Stimulated activated CD8-positive, alpha-beta memory T cell treated with anti-CD3 and anti-CD28 coated beads, Interleukin-7, amount 100 ng/mL, for 1 hour (primary cell): ENCODE measurements around the gene S1PR1.

Source experiments
- DNase-seq, 2 donors: peaks; one replicate each; pipeline ENCODE4 v3.0.0-alpha.2; 2020; ENCODE audit warnings: low read depth in 2 of 2

Gene S1PR1

DNA sequence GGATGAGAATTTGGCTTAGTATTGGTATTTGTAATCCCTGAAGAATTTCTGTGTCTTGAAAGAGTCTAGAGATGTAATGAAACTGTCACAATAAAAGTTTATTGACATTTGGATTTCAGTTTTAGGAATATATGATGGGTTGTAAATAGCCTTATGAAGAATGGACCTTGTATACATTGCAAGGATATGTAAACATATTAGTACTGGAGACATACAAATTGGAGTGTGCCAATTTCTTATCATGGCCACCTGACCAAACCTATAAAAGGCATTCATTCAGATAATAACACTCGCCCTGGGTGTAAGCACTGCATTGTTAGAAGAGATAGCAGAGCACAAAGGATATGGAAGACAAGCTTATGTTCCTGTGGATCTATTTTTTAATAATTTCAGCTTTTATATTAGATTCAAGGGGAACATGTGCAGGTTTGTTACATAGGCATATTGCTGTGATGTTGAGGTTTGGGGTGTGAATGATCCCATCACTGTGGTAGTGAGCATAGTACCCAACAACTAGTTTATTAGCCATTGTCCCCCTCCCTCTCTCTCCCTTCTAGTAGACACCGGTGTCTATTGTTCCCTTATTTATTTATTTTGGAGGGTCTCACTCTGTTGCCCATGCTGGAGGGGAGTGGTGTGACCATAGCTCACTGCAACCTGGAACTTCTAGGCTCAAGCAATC is 8.6 kb downstream of the S1PR1 start:
- DNase-seq = no peak

DNA sequence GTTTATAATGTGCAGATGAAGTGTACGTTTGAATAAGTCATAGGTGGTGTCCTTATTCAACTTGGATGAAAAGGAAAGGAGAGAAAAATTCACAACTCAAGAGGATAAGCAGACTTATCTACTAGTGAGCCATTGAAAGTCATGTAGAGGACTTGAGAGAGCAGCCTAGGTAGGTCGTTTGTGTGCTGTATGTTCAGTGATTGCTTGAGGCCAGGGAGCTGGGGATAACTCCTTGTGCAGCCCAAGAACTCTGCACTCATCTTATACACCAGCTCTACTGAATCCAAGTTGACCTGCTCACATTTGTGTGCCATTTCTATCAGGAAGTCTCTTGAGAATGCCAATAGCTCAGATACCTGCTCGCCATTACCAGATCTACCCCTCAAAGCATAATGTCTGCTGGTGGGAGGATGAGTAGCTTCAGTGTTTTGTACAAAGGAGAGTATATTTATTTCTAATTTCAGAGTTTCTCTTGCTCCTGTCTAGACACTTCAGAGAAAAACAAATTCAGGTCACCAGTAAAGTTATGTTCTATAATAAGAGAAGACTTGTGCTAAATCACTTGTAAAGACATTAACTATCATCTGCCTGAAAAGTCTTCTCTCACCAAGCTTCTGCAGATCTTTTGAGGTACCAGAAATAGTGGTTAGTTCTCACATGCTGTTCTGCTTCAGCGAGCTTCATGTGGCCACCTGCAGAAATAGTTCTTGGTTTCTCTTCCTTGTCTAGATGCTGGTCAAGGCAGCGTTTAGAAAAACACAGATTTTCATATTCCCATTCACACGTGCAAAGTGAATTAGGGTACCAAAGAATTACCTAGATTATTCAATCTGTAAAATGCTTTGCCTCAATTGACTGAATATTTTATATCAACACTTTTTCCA is 10.8 kb downstream of the S1PR1 start:
- no peak for DNase-seq

DNA sequence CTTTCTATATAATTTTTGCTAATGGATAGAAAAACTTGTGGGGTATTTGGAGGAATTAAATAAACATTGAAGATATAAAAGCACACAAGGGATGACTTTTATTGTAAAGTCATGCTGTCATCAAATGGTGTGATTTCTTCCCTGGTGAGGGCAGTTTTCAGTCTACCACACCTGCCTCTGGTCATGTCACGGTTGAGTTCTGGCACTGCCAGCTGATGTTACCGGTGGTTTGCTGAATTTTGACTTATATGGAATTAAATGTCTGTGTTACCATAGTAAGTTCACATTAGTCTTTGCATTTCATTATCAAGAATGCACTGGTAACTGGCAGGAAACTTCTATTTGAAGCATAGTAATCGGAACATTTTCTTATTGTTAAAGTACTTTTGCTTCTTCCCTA is 13.4 kb downstream of the S1PR1 start:
- no peak for DNase-seq

DNA sequence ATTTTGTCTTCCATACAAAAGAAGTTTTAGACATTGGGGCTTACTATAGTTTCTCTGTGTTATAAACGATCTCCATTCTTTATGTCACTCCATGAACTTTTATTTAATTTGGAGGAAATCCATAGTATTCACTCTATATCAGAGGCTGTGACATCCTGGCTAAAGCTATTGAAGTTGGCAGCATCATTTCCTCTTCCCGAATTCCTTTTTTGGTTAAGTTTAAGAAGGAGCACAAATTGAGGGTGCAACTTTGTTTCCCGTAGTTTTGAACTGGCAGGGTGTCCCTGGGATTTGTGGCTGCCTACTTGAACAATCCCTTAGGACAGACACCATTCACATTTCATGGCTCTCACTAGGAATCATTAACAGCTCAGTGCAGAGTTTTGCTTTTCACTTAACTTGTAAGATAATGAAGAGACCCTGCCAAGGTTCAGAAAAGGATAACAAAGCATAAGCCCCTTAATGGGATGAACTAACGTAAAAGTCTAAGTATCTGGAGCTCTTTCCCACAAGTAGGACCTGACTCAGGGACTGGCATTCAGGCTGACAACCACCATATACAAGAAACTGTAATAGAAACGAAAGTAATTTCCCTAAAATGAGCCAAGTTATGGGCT is 13.9 kb downstream of the S1PR1 start:
- no peak for DNase-seq

DNA sequence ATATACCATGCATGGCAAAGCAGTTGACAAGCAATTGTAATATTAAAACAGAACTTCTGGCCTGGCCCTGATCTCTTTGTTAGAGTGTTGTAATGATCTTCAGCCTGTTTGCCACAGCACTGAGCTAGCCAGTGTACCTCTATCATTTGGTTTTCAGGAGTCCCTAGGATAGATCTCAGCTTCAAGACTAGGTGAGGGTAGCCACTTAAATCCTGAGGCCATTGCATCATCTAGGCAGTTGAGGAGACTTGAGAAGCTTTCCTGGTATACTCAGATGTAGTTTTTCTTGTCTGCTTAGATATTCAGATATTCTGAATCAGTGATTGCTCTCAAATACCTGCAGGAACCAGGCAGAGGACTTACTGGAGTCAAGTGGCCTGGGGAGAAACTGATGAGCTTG is 14.7 kb downstream of the S1PR1 start:
- no peak for DNase-seq

DNA sequence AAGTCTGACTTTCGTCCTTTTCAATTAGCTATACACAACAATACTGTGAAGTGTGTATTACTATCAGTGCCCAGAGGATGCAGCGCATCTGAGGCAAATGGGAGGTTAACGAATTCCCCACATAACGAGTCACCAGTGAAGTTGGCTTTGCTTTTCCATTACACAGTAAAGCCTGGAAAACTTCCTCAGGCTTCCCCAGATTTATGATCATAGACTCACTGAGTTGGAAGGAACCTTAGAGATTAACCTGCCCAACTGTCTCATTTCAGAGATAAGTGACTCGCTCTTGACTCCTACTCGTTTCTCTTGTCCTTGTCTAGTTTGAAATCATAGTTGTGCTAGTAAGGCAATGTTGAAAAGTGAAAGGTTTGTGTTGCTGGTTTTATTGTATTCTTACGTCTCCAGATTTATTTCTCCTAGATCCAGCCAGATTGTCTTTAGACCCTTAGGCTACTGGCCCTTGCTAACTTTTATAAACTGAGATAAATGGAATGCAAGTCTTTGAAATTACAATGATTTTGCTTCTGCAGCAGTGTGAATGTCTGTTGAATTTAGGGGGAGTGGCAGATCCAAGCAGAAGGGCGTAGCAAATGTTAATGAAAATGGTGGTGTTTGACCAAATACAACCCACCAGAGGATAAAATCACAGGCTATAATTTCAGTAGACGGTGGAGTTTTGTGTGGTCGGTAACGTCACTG is 17.3 kb downstream of the S1PR1 start:
- no peak for DNase-seq

DNA sequence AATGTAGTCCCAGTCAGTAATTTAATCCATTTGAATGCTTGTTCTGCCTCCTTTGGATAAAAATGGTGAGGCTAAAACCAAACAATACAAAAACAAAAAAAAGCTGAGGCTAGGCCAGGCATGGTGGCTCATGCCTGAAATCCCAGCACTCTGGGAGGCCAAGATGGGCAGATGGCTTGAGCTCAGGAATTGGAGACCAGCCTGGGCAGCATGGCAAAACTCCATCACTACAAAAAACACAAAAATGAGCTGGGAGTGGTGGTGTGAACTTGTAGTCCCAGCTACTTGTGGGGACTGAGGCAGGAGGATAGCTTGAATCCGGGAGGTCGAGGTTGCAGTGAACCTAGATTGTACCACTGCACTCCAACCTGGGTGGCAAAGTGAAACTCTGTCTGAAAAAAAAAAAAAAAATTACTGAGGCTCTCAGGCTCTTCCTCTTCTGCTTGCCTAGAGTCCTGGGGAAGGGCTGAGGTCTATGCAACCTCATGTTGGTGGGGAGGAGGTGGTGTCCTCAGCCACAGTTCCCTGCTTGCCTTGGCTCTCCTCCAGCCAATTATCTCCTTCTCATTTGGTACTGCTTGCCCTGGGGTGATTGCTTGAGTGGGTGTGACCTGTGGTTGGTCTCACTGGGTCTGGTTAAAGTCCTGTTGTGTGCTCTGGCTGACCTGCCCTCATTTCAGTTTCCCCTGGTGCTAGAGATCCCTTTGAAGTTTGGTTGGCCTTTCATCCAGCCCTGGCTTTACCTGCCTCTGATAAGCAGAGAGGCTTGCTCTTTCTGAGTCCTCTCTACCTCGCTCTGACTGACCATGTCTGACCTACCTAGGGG is 20.9 kb downstream of the S1PR1 start:
- no peak for DNase-seq

DNA sequence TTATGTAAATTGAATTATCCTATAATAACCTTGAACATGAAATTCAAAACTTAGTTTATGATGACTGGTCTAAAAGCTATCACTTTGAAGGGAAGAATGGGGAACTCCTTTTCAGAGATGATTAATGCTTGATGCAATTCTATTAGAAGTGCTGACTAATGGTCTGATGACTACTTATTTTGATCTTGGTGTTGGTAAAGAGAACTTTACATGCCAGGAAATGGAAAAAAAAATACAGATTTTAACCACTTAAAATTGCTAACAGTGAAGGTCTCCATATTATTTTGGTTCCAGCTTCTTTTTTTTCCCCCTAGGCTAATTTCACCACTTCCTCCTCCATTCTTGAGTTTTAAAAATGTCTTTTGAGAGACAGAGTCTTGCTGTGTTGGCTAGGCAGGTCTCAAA is 22.9 kb downstream of the S1PR1 start:
- no peak for DNase-seq

DNA sequence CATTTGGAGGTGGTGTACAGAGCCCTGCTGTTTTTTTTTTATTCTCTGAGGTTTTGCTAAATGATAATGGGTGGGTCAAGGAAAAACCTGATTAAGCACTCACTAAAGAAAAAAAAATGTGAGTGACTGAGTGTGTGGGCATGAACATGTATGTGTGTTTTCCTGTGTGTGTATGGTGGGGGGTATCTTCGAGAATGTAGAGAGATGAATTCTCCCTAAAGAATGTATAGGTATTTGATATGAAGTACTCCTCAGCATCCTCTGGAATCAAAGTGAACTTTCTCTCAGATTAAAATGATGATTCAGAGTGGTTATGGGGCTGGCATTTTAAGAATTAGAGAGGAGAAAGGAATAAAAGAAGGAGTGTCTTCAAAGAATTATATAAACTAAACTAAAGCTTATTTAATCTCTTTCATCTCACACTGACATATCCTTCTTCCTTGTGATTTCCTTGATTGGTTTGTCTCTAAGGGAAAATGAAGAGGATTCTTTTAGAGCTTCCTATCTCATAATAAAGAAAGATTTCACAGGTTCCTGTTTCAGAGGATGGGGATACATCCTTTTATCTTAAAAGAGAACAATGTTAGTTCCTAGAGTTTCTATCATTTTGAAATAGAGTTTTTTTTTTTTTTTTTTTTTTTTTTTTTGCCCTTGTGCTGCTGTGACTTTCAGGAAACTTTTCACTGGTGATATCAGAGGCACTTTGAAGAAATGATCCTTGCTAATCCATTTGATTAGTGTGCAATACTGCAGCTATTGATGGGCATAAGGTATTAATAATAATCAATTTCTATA is 23.9 kb downstream of the S1PR1 start:
- no peak for DNase-seq

DNA sequence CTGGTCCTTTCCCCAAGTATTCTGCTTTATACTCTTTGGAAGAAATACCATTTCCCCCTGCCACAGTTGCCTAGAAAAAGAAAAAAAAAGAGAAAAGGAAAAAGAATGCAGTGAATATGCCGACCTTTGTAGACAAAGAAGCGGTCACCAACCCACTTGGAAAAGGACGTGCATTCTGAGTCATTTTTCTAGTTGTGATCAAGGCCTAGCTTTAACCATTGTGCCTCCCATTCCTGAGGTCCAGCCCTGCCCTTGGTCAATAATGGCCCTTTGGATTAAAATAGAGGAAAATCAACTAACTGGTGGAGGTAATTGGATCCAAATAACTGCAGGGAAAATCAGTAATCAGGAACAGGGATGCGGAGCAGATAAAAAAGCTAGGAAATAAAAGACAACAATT is 24.8 kb downstream of the S1PR1 start:
- no peak for DNase-seq

DNA sequence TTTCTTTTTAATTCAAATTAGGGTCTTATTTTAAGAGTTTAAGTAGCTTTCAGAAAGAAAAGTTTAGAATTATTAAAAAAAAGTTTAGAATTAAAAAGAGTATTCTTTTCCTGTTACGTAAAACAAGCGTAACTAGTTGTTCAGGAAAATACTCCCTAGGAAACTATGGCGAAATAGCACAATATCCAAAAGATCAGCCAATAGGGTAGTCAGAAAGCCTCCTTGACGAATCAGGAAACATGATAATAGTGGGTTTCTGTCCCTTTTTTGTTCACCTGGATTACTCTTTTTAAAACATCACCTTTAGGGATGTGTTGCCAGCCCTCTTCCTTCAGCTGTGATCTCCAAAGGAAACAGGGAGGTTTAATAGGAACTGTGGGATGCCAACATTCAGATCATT is 25.2 kb downstream of the S1PR1 start:
- DNase-seq = no peak

DNA sequence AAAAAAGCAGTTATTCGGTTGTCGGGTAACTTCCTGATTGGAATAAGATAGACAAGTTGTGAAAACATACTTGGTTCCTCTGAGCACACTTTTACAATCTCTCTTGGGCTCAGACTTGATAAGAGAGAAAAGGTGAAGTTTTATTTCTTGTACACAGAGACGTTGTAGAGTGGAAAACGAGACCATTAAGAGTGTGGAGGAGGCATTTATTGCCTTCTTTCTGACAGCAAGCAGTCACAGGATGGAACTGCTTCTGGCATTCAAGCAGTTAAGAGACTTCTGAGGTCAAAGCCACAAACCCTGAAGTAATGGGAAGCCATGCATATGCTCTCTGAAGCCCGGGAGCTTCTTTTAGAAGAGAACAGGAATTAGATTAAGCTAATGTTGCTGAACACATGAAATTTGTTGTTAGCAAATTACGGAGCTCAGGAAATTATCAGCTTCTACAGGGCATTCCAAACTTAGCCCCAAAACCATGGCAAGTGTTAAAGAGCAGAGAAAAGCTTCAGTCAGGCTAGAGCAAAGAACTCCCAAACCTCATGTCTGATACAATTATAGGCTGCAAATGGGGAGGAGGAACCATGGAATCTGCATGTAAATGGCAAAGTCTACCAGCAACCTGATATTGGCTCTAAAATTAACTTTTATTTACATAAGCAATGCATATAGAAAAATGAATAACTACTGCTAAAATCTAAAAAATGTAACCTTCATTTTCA is 26.0 kb downstream of the S1PR1 start:
- no peak for DNase-seq

DNA sequence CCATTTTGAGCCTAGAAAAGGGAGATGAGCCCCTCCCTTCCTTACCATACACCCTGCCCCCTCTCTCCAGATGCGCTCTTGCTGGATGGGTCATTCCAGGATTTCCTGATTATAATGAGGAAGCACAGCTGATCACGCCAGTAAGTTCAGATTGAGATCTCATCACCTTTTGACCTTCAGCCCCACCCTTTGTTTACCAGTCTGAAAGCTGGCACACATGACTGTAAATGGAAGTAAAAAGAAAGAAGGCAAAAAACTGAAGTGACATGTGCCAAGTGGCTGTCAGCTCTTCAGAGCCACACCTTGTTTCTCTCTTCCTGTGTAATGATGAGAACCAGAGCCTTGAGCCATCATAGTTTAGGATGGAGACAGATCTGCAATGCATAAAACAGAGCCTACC is 27.9 kb downstream of the S1PR1 start:
- no peak for DNase-seq

DNA sequence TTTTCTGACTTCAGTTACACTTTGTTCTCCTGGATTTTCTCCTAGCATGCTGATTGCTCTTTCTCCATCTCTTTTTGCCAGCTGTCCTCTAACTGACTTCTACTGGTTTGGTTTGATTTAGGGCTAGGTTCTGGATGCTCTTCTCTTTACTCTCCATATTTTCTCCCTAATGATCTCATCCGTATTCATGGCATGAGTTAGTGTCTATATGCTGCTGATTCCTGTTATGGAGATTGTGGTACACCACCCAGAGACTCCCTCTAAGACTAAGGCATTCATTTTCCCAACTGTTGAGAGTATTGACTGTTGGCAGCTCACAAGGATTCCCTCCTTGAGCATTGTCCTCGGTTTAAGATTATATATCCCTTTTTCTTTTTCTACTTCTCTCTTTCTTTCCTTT is 28.9 kb downstream of the S1PR1 start:
- no peak for DNase-seq

DNA sequence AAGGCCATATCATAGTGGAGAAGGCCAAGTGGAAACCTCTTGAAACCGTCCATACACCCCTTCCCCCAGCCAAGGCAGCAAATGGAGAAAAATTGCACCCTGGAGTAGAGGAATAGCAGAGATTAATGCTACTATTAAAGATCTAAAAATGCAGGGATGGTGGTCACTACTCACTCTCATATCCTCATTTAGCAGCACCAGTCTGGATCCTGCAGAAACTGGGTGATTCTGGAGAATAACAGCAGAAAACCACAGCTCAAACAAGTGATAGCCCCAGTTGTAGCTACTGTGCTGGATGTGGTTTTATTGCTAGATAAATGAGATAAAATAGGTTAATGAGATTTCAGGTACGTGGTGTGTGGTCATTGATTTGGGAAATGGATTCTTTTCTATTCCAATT is 30.3 kb downstream of the S1PR1 start:
- no peak for DNase-seq

DNA sequence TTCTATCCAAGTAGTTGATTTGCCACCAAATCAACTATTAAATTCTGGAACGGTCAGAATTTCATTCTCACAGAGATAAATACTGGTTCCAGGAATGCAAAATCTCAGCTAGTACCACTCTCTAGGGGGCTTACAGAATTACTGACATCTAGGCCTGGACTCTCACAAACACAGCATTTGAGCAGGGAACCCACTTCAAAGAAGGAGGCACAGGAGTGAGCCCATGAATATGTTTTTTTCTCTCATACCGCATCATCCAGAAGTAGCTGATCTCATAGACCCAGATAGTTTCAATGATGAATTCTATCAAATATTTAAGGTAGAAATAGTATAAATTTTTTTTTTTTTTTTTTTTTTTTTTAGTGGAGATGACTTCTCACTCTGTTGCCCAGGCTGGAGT is 32.1 kb downstream of the S1PR1 start:
- no peak for DNase-seq

DNA sequence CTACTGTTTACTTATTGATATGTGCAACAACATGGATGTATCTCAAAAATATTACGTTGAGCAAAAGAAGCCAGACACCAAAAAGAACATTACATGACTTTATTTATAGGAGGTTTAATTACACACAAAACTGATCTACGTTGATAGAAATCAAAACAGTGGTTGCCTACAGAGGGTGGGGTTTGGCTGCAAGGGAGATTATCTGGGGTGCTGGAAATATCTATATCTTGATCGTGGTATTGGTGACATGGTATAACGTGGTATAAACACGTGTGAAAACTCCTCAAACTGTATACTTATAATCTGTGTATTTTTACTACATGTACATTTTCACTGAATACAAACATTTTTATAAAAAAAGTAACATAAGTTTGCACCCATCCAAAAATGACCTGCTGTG is 38.9 kb downstream of the S1PR1 start:
- DNase-seq = no peak

DNA sequence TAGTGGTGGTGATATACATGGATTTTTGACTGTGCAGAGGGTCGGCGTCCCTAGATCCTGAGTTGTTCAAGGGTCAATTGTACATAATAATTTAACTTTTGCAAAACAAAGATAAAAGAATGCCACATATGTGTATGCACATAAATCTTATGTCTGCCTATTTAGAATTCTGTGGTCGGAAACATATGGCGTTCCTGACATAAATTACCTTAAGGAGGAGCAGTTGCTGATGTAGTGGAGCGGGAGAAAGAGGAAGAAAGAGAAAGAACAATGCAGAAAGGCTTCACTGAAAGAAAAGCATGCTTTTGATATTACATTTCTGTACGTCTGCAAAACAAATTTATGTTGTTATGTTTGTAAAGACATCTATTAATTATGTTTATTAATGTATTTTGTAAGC is 40.0 kb downstream of the S1PR1 start:
- DNase-seq = no peak

DNA sequence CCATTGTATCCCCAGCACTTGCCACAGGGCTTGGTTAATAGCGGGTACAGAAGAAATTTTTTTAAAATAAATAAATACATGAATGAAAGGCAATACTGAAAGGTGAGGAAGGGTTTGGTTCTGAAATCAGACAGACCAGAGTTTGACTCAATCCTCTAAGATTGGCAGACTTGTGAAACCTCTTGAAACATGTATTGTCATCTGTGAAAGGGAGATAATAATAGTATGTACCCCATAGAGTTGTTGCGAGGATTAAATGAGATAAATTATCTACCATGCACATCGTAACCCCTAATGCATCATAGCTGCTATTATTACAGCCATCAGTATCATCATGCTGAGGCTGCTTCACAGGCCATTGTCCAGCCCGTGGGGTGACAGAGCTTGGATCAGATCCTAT is 41.4 kb downstream of the S1PR1 start:
- no peak for DNase-seq

DNA sequence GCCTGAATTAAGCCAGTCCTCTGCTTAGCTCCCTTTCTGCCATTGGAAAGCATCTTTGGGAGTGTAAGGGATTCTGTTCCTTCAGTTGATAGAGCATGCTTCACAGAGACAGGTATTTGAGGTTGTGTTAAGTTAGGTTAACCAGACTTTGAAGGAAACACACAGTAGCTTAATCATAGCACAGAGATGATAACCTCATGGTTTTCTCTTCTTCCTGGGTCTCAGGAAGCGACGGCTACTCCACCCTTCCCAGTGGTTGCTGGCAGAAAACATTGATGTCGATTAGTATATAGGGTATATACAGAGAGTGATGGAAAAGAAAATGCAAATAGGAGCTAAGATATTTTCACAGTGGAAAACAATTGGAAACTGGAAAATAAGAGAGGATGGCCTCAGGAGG is 42.0 kb downstream of the S1PR1 start:
- DNase-seq = no peak
